Common myeloid progenitor, CD34-positive (primary cell): ENCODE measurements around the gene SAMD4A.

Experiments used
- CTCF ChIA-PET: fragments of 350-600 bp; sonication (Branson Sonifier 250); formaldehyde crosslinking; loops from one replicate; lab custom pipeline; 2021; ENCODE audit warnings: antibody characterized with exemption; lab: Charles Lee
- POLR2A ChIA-PET: fragments of 350-600 bp; sonication (Branson Sonifier 250); formaldehyde crosslinking; loops from one replicate; lab custom pipeline; 2021; ENCODE audit warnings: antibody characterized with exemption; lab: Charles Lee
- DNase-seq, 3 donors: peaks; one replicate each; pipeline versions ENCODE4 v3.0.0 to v3.0.0-alpha.2; 2013
- H3K27ac ChIP-seq, 2 experiments: 1 replicate in 1 of 2; 2 replicates in 1 of 2; pipeline ENCODE4 v1.7.0; 2013; ENCODE audit warnings: inconsistent platforms in 2 of 2, low read length in 2 of 2, mild to moderate bottlenecking in 2 of 2, low read depth in 1 of 2, moderate library complexity in 1 of 2; ENCODE audit not compliant: severe bottlenecking in 2 of 2, insufficient read depth in 1 of 2, poor library complexity in 1 of 2
- H3K27me3 ChIP-seq, 5 experiments: replicated peaks in 2 of 5; 1 replicate in 3 of 5; 2 replicates in 2 of 5; pipeline versions ENCODE4 v1.6.1 to v1.7.0; 2013; ENCODE audit warnings: low read length in 4 of 5, mild to moderate bottlenecking in 2 of 5, moderate library complexity in 2 of 5, inconsistent platforms in 1 of 5; ENCODE audit not compliant: insufficient read depth in 5 of 5, control insufficient read depth in 4 of 5
- H3K36me3 ChIP-seq, 4 experiments: 1 replicate in 2 of 4; 2 replicates in 2 of 4; pipeline versions ENCODE4 v1.6.1 to v1.7.0; 2013; ENCODE audit warnings: low read length in 3 of 4, control low read depth in 1 of 4, mild to moderate bottlenecking in 1 of 4; ENCODE audit not compliant: control insufficient read depth in 4 of 4, insufficient read depth in 4 of 4
- H3K4me1 ChIP-seq, 4 experiments: 1 replicate in 3 of 4; 2 replicates in 1 of 4; pipeline versions ENCODE4 v1.6.1 to v1.7.1; 2013; ENCODE audit warnings: low read length in 3 of 4, mild to moderate bottlenecking in 3 of 4, control low read depth in 1 of 4, inconsistent platforms in 1 of 4, moderate library complexity in 1 of 4; ENCODE audit not compliant: control insufficient read depth in 4 of 4, insufficient read depth in 4 of 4; ENCODE audit errors: control extremely low read depth in 1 of 4
- H3K4me3 ChIP-seq, 7 experiments: 1 replicate in 4 of 7; 2 replicates in 3 of 7; pipeline versions ENCODE4 v1.5.1 to v1.7.0; 2013; ENCODE audit warnings: mild to moderate bottlenecking in 7 of 7, low read length in 6 of 7, moderate library complexity in 6 of 7, inconsistent platforms in 2 of 7, low read depth in 2 of 7, control low read depth in 1 of 7; ENCODE audit not compliant: insufficient read depth in 4 of 7, control insufficient read depth in 1 of 7; ENCODE audit errors: extremely low read depth in 1 of 7
- H3K9me3 ChIP-seq, 5 experiments: 1 replicate in 4 of 5; 2 replicates in 1 of 5; pipeline versions ENCODE4 v1.6.1 to v1.7.1; 2013; ENCODE audit warnings: low read length in 4 of 5, mild to moderate bottlenecking in 2 of 5, inconsistent platforms in 1 of 5, low read depth in 1 of 5, moderate library complexity in 1 of 5; ENCODE audit not compliant: control insufficient read depth in 4 of 5, insufficient read depth in 2 of 5; ENCODE audit errors: control extremely low read depth in 1 of 5
- WGBS: methylation state at CpG from one replicate; pipeline ENCODE4 v1.1.5; 2013; ENCODE audit not compliant: insufficient coverage; 5-methylcytosine and 5-hydroxymethylcytosine counted together

SAMD4A gene

DNA sequence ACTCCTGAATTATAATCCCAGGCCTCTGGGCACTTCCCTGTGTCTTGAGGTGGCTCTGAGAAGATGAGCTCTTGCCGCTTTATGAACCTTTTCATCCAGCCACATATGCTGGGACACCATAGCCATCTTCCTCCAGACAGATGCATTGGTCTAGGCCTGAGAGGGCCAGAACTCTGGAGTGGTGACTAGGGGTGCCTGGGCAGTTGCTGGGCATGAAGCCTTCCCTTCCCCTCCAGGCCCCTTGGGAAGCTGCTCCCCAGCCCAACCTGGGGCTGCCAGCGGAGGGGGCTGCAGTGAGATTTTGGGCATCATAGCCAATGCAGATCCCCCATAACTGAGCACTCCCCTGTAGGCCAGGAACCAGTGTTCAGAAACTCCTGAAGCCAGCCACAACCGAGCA, 200.5 kb downstream of the SAMD4A start:
- no peak for DNase-seq
- Histone ChIP-seq H3K36me3 (no peaks in the 10 kb centered on the region), H3K27ac (no peak overlapping the region), H3K4me1 (peaks cover under 1 to 21% (median 15%) of the 10 kb centered on the region in 4 experiments), H3K27me3 (no peaks in the 10 kb centered on the region), H3K4me3 (no peak overlapping the region), H3K9me3 (no peaks in the 10 kb centered on the region)
- WGBS = 100% methylated on average over 1 of the region's 3 CpGs
- ChIA-PET CTCF (interaction anchor here (1.0 to 1.8 kb wide), 4 partner anchors 8 to 199 kb away, joined by 3 to 6 read pairs (median 4); no protein-coding TSS in a partner anchor), POLR2A (no interaction called here)

DNA sequence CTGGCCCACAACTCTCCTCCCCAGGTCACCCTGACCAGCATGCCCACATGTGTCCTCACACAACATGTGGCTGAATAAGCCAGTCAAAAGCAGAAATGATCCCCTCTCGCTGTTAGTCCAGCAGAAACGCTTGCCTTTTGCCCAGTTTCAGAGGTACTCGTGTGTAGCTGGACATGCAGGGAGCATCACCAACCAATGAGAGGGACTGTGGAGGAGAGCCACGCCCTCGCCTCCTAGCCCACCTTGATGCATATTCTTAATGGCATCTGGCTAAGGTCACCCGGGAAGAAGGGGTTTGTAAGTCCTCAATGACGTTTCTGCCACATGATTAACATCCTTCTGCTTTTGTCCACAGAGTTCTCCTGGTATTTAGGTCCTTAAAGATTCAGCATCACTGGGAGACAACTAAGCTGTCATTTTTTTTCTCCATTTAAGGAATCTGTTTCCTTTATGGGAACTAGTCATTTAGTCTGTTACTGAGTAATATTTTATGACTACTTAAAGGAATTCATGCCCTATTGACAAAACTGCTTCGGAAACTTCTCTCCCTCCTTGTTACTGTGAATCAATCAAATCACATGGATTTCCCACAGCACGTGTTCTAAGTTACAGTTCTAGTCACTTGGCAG, 201.7 kb downstream of the SAMD4A start:
- Histone ChIP-seq H3K27me3 (no peaks in the 10 kb centered on the region), H3K27ac (no peak overlapping the region), H3K4me1 (peaks cover 6 to 31% (median 26%) of the 10 kb centered on the region in 4 experiments), H3K36me3 (no peaks in the 10 kb centered on the region), H3K9me3 (no peaks in the 10 kb centered on the region), H3K4me3 (no peak overlapping the region)
- no peak for DNase-seq
- ChIA-PET POLR2A (no interaction called here), CTCF (interaction anchor here (0.6 to 1.8 kb wide), 2 partner anchors 12 to 70 kb away, joined by 3 to 4 read pairs; no protein-coding TSS in a partner anchor)
- 92% methylated on average over 7 of the region's 9 CpGs for WGBS

DNA sequence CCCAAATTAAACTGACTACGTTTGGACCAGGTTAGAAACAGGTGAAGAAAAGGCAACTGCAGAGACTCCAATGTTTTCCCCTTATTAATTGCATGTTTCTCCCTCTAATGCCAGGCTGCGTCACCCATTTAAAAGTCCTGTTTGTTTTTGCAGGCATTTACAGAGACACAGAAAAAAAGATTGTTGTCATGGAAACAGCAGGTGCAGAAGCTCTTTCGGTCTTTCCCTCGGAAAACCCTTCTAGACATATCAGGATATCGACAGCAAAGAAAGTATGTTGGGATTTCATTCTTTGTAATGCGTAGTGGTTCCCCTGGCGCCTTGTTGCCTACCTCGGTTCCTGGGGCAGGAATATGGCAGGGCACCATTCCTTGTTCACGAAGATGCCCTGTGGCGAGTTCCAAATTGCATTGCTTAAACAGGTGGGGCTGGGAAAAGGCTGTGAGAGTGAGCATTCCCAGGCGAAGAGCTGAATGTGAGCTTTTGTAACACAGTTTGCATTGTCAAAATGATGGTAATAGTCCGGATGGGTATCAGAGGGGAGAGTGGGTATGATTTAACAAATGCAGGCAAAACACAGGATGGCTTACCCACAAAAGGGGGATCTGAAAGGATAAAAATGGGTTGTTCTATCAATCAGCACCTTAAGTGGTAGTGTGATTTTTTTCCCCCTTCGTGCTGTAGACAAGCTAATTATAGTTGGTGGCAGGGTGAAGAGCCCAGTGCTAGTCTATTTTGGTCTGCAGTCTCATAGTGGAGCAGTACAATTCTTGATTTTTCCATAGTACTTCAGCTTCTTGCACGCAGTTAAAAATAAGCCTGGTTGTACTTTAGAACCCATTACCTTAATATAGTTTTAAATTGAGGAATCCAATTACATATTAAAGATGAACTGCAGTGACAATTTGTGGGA, 203.3 kb downstream of the SAMD4A start:
- Histone ChIP-seq H3K4me3 (no peak overlapping the region), H3K4me1 (peaks cover 6 to 38% (median 31%) of the 10 kb centered on the region in 4 experiments), H3K36me3 (no peaks in the 10 kb centered on the region), H3K27ac (no peak overlapping the region), H3K9me3 (no peaks in the 10 kb centered on the region), H3K27me3 (no peaks in the 10 kb centered on the region)
- CTCF ChIA-PET = interaction anchor here (0.6 to 1.5 kb wide), 5 partner anchors 9 to 204 kb away, joined by 3 to 5 read pairs (median 4); no protein-coding TSS in a partner anchor
- no peak for DNase-seq
- 96% methylated on average over 12 of the region's 14 CpGs for WGBS
- POLR2A ChIA-PET = no interaction called here

DNA sequence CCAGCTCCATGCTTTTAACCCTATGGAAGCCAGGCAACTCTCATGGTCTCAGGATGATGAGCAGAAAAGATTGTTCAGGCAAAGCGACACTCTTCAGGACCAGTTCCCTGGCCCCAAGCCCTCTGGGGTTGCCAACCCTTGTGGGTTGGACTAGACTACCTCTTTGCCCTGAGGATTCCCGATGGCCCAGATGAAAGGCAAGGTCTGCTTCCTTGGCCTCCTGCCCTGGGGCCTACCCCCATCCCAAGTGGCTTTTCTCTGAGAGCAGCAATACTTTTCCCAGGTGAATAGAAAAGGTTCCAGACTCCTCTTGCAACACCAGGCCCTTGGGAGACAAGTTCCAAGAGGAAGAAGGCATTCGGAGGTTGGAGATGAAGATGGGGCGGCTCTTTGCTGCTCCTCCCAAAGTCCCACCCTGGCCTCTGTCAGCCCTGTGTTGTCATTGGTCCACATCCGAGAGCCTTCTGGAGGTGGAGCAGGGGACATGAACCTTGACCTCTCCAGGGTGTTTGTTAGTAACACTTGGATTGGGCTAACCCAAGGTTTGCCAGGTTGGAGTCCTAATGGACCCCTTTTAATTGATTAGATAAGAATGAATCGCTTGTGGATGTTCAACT, 204.6 kb downstream of the SAMD4A start:
- Histone ChIP-seq H3K9me3 (no peaks in the 10 kb centered on the region), H3K27ac (no peak overlapping the region), H3K36me3 (no peaks in the 10 kb centered on the region), H3K4me1 (peaks cover 11 to 46% (median 40%) of the 10 kb centered on the region in 4 experiments), H3K4me3 (no peak overlapping the region), H3K27me3 (no peaks in the 10 kb centered on the region)
- no peak for DNase-seq
- ChIA-PET POLR2A (no interaction called here), CTCF (interaction anchor here (0.6 to 6.6 kb wide), 6 partner anchors 8 to 208 kb away, joined by 3 to 123 read pairs (median 16); partner anchors contain the start of gene SAMD4A)
- WGBS = 80% methylated on average over 5 of the region's 6 CpGs

DNA sequence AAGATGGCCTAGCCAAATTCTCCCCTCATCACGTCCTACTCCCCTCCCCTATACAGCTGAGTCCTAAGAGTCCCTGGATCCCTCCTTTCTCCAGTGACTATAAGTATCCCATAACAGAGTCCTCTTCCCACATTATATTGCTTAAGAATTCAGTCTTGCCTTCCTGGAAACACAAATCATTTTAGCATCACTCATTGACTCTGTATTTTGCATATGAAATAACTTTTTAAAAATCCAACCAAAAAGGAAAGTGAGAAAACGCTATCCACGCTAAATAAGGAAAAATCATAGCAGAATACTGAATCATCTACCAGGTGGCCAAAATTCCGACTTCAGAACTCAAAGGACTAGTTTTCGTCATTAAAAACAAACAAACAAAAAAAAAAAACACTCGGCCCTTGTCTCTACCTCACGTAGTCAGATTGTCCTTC, 205.5 kb downstream of the SAMD4A start:
- Histone ChIP-seq H3K4me3 (peak overlapping the region in 3 of 7 experiments; percentile 20 to 65 (median 55)), H3K27ac (peak overlapping the region in 1 of 2 experiments; percentile 52)
- 95% methylated on average over 6 of the region's 7 CpGs for WGBS

DNA sequence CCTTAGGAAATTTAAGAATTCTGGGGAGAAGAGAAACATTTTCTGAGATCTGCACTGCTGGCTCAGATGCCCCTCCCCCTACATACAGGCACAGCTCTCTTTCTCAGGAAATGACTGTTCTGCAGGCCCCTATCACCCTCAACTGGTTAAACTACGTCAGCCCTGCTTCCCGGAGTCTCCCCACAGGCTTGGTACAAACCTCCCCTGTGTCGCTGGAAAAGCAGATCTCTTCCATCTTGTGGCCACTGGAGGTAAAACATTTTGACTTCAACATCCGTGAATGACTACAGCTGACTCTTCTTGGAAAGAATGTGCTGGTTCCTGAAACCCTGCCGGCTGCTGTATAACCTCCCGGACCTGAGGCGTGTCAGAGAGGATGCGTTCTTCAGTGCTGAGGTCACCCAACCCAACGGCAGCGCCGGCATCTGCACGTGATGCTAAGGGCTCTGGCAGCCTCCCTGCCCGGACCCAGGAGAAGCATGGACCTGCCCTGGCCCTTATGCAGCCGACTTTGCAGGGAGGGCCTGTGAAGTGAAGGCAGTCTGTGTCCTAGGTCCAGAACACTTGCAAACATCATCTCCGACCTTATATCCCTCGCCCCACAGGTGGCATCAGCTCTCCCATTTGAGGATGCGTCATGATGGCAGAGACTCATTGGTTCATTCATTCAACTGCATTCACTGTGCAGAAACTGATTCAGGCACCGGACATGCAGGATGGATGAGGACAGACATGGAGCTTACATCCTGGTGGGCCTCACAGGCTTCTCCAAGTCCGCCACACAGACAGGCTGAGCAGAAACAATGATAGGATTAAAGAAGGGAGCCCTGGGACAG, 206.5 kb downstream of the SAMD4A start:
- Histone ChIP-seq H3K4me3 (peak overlapping the region in 5 of 7 experiments; percentile 23 to 65 (median 38)), H3K27ac (peak overlapping the region; percentile 21 to 52), H3K27me3 (no peaks in the 10 kb centered on the region), H3K9me3 (no peaks in the 10 kb centered on the region), H3K4me1 (peaks cover 11 to 53% (median 46%) of the 10 kb centered on the region in 4 experiments), H3K36me3 (no peaks in the 10 kb centered on the region)
- peak; percentile 98 for DNase-seq
- WGBS = 18% methylated on average over 18 of the region's 19 CpGs
- ChIA-PET CTCF (interaction anchor here (0.5 to 6.6 kb wide), 60 partner anchors 10 to 285 kb away, joined by 3 to 123 read pairs (median 4); partner anchors contain the start of genes CGRRF1, GMFB and SAMD4A), POLR2A (interaction anchor here (0.6 to 2.0 kb wide), 4 partner anchors 9 to 208 kb away, joined by 3 to 14 read pairs (median 5); no protein-coding TSS in a partner anchor)

More for the DNA sequence above, 205.5 kb downstream of the SAMD4A start:
- Histone ChIP-seq H3K36me3 (no peaks in the 10 kb centered on the region), H3K27me3 (no peaks in the 10 kb centered on the region), H3K4me1 (peaks cover 11 to 46% (median 42%) of the 10 kb centered on the region in 4 experiments), H3K9me3 (no peaks in the 10 kb centered on the region)
- DNase-seq = no peak
- CTCF ChIA-PET = interaction anchor here (0.5 to 6.6 kb wide), 34 partner anchors 9 to 284 kb away, joined by 3 to 123 read pairs (median 6); partner anchors contain the start of genes CGRRF1, GMFB and SAMD4A
- POLR2A ChIA-PET = interaction anchor here (2.0 kb wide), 1 partner anchor 207 kb away, joined by 14 read pairs; no protein-coding TSS in a partner anchor
